GM12873 (cell line): ENCODE results near the gene NFIB.

Experiments
- TF ChIP-seq, protein P1 (sequence below): IDR thresholded peaks from 2 replicates; pipeline ENCODE4 v1.5.1; 2012; ENCODE audit warnings: low read depth, mild to moderate bottlenecking, moderate library complexity, low read length, control low read depth; ENCODE audit not compliant: insufficient read depth; ENCODE audit errors: missing control alignments

The NFIB gene

DNA sequence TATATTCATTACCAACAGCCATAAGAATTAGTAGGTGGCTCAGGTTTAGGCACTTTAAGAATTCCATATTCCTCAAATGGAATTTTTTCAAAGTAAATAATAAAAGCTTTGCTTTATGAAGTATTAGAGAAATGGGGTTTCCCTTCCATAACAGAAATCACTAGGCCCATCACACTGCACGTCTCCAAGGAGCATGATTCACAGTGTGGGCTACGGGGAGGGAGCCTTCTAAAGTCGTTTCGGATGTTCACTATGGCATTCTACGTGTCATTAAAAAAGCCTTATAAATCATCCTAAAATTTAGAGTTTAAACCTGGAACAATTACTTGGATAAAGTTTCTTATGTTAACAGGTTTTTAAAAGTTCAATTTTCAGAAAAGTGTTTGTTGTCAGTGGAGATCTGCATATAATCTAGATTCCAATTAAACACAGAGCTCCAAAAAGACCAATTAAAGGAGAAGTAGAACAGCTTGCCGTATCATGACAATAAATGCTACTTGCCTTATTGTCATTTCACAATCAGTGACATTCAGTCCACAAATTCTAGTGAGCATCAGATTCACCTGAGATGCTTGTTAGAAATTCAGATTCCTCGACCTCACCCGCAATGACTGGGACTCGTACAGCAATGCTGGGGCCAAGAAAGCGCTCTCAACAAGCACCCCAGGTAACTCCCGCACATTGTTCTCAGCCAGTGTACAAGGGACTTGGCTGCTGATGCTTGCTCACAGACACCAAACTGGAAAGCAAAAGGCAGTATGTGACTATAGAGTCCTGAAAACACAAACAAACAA, 115.7 kb downstream of the NFIB start:
- TF ChIP-seq, protein P1, sequence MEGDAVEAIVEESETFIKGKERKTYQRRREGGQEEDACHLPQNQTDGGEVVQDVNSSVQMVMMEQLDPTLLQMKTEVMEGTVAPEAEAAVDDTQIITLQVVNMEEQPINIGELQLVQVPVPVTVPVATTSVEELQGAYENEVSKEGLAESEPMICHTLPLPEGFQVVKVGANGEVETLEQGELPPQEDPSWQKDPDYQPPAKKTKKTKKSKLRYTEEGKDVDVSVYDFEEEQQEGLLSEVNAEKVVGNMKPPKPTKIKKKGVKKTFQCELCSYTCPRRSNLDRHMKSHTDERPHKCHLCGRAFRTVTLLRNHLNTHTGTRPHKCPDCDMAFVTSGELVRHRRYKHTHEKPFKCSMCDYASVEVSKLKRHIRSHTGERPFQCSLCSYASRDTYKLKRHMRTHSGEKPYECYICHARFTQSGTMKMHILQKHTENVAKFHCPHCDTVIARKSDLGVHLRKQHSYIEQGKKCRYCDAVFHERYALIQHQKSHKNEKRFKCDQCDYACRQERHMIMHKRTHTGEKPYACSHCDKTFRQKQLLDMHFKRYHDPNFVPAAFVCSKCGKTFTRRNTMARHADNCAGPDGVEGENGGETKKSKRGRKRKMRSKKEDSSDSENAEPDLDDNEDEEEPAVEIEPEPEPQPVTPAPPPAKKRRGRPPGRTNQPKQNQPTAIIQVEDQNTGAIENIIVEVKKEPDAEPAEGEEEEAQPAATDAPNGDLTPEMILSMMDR: no peak

DNA sequence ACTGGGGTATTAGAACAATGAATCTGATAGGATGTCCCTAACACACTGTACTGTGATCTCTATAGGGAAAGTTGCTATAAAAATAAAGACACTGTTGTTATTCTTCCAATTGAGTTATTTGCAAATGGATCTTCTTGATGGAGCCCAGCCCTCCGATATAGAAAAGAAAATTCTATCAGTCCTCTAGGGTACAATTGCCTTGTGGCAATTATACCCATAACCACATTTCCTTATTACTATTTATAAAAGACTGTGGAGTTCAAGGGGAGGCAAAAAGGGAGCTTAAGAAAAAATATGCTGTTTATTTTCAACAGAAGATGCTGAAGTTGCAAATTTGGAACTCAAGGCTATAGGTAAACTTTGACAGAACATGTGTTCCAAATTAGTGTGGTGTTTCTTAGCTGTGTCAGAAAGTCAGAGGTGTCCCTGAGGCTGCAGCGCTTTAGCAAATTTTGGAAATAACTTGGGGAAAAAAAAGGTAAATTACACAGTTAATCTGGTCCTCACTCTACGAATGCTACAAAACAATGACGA, 116.5 kb downstream of the NFIB start:
- TF ChIP-seq, protein P1: no peak

DNA sequence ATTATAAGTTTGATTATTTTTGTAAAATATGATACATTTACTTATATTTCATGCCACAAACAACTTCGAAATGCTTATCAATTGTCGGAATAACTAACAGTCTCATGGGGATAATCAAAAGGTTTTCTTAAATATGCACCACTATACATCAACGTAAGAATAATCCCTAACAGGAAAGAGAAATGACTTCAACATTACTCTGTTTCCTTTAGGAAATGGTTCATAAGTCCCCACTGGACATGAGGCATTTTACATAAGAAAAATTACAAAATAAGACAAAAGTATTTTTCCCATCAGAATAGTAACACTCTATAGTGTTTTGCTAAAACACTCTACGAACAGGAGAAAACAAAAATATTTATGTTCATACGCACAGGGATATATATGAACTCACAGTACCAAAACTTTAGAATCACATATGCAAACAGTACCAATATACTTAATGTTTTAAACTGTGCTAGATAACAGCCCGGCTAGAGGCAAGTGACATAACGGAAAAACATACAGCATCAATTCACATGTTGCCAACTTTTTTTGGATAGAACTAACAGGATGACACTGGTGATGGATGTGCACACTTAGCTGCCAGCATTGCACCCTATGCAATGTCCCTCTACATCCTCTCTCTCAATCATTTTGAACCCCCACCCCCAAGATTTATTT, 120.5 kb downstream of the NFIB start:
- TF ChIP-seq, protein P1: no peak

DNA sequence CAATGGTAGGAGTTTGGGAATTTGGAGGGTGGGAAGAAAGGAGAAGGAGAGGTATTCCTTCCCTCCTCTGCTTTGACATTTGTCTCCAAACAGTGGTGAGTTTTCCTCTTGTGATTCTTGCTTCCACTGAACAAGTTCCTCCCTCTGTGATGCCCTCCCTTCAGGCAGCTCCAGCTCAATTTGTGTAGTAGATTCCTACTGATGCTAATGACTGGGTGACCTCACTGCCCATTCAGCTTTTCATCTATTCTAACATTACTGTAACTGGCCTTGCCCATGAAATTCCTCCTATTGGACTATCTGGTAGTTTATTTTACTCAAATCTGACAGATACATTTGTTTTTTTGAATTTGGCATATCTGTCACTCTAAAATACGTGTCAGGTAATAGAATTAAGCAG, 121.4 kb downstream of the NFIB start:
- TF ChIP-seq, protein P1: no peak

DNA sequence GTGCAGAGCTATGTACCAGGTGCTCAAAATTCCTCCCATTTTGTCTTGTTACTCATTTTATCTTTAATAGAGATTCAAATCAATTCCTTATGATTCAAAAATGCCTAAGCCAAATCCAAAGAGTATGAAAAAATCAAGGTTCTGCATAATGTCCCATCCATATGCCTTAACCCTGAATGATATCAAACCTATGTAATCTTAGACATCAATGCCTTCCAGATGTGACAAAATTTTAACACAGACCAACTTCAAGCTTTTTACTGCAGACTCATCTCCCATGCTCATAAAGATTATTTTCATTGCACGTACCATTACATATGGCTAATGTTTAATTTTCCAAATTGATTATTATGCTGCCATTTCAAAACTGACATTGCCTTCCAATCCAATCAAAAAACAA, 122.4 kb downstream of the NFIB start:
- TF ChIP-seq, protein P1: no peak

DNA sequence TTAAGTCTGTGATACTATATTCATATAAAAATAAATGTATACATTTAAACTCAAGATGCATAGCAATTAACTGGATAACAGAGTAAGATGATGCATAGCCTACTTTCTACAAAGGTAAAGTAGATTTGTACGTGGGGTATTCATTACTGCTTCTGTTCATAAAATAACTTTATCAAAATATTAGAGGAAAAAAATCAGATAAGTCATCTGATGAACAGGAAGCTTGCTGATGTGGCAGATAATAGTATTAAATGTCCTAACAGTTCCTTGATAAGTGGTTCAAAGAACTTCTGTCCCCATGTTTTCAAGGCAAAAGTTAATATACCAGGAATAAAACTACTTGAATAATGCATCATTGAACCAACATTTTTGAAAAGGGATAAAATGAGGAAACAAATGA, 123.7 kb downstream of the NFIB start:
- TF ChIP-seq, protein P1: no peak

DNA sequence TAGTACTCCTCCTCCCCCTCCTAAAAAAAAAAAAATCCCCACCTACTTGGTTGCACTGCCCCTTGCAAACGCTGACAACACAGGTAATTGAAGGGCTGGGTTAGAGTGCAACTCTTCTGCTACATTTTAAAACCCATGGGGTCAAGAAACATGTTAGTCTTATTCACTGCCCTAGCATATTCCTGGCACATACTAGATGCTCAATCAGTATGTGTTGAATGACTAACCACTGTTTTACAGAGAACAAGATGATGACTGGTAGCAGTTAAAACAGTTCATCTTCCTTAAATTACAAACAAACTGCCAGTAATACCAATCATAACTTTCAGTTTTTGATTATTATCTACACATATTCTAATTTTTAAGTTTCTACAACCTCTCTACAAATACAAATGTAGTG, 124.4 kb downstream of the NFIB start:
- TF ChIP-seq, protein P1: no peak
